Suprapubic skin (tissue), 4 donors: ENCODE measurements around the gene TOR4A. TPM values are rescaled to one million over a fixed set of nuclear protein-coding genes. Genes with fewer than 3 reads are reported as not detected.

Experiments used
- DNase-seq, 2 donors: peaks; one replicate each; pipeline ENCODE4 v3.0.0-alpha.2; 2019; ENCODE audit warnings: low spot score in 2 of 2
- H3K27ac ChIP-seq: fragments of 200-600 bp; sonication (generic); one replicate; pipeline ENCODE4 v1.5.1; 2019
- H3K27me3 ChIP-seq: fragments of 200-600 bp; sonication (generic); one replicate; pipeline ENCODE4 v1.5.1; 2019
- H3K36me3 ChIP-seq: fragments of 200-600 bp; sonication (generic); one replicate; pipeline ENCODE4 v1.5.1; 2019
- H3K4me1 ChIP-seq: fragments of 200-600 bp; sonication (generic); one replicate; pipeline ENCODE4 v1.5.1; 2019
- H3K4me3 ChIP-seq: fragments of 200-600 bp; sonication (generic); one replicate; pipeline ENCODE4 v1.5.1; 2019; ENCODE audit warnings: mild to moderate bottlenecking
- H3K9me3 ChIP-seq: fragments of 200-600 bp; sonication (generic); one replicate; pipeline ENCODE4 v1.5.1; 2019
- EP300 ChIP-seq: sonication (generic); formaldehyde crosslinking; IDR thresholded peaks from one replicate; pipeline ENCODE4 v1.6.1; 2017; ENCODE audit warnings: antibody characterized with exemption
- POLR2A ChIP-seq, 2 donors: fragments of 450-650 bp; IDR thresholded peaks; one replicate each; pipeline ENCODE4 v1.6.1; 2017; ENCODE audit warnings: antibody characterized with exemption in 2 of 2, mild to moderate bottlenecking in 2 of 2, moderate library complexity in 2 of 2
- POLR2AphosphoS5 ChIP-seq, 3 donors: sonication (generic); formaldehyde crosslinking; IDR thresholded peaks; one replicate each; pipeline ENCODE4 v1.6.1; 2017; ENCODE audit warnings: antibody characterized with exemption in 3 of 3
- WGBS: methylation state at CpG from one replicate; pipeline ENCODE4 v1.1.5; 2018; 5-methylcytosine and 5-hydroxymethylcytosine counted together
- total RNA-seq, 4 donors: library from RNA; depleted of rRNA; stranded (reverse); fragments of >200 nt; gene quantifications; one replicate each; pipeline ENCODE4 v1.1.0, GENCODE V29; 2016
- TF ChIP-seq, protein P1 (sequence below), 2 donors: fragments of 200-600 bp in 1 of 2; fragments of 450-650 bp in 1 of 2; sonication (generic) in 1 of 2; IDR thresholded peaks; one replicate each; pipeline ENCODE4 v1.5.1; 2016 to 2019; ENCODE audit warnings: antibody characterized with exemption in 2 of 2, mild to moderate bottlenecking in 1 of 2, moderate library complexity in 1 of 2

TOR4A gene
- total RNA-seq, 4 donors from 2014 or later, result 3.5 to 9.2 (median 4.4) TPM

DNA sequence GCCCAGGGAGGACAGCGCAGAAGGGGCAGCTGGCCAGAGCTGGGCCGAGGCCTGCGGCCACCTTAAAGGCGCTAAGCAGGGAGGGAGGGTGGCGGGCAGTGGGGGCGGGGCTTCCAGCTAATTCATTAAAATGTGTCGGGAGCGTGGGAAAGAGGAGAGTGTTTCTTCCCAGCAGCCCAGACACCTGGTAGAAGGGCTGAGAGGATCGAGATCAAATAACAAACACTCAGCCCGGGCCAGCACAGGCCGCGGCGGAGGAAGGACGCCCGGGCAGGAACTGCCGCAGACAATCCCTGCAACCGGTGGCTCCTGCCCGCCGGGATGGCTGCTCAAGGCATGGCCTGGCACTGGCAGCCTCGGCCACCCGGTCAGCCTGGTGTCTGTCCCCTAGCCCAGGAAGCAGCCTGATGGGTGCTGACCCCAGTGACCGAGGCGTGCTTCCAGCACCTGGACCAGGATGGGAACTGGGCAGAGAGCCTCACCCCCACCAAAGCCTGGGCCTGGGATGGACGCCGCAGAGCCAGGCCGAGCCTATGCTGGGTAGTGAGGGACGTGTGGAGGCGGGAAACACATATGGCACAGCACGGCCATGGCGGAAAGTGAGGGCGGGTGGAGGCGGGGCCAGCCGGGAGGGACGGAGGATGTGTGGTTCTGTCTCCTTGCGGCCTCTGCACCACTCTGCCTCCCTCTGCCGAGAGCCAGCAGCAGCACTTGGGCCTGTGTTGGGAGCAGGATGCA, 27.7 kb downstream of the TOR4A start:
- WGBS, result 14% methylated on average over 22 of the region's 36 CpGs
- no peak for TF ChIP-seq POLR2A (IDR thresholded peaks at IDR 0.05)
- TF ChIP-seq, protein P1, sequence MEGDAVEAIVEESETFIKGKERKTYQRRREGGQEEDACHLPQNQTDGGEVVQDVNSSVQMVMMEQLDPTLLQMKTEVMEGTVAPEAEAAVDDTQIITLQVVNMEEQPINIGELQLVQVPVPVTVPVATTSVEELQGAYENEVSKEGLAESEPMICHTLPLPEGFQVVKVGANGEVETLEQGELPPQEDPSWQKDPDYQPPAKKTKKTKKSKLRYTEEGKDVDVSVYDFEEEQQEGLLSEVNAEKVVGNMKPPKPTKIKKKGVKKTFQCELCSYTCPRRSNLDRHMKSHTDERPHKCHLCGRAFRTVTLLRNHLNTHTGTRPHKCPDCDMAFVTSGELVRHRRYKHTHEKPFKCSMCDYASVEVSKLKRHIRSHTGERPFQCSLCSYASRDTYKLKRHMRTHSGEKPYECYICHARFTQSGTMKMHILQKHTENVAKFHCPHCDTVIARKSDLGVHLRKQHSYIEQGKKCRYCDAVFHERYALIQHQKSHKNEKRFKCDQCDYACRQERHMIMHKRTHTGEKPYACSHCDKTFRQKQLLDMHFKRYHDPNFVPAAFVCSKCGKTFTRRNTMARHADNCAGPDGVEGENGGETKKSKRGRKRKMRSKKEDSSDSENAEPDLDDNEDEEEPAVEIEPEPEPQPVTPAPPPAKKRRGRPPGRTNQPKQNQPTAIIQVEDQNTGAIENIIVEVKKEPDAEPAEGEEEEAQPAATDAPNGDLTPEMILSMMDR (IDR thresholded peaks at IDR 0.05), result peak in 1 of 2 donors; percentile 6
- Histone ChIP-seq H3K27ac (peak overlapping the region; percentile 86), H3K4me3 (peak overlapping the region; percentile 30), H3K9me3 (no peaks in the 10 kb centered on the region), H3K4me1 (peaks cover 79% of the 10 kb centered on the region), H3K27me3 (peaks cover 15% of the 10 kb centered on the region), H3K36me3 (no peaks in the 10 kb centered on the region)
- DNase-seq, result peak; percentile 77 to 85

DNA sequence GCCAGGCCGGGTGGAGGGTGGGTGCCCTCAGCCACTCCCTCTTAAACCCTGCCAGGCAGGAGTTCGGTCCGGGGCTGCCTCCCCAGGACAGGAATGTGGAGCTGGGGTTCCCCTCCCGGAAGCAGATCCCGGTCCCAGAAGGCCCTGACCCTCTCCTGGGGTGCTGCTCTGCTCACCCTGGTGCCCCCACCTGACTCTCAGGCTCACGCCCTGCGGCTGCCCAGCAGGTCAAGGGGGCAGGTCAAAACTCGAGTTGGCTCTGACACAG, 28.2 kb downstream of the TOR4A start:
- TF ChIP-seq POLR2AphosphoS5 (IDR thresholded peaks at IDR 0.05) (no peak), POLR2A (IDR thresholded peaks at IDR 0.05) (no peak), EP300 (no peak)
- TF ChIP-seq, protein P1 (IDR thresholded peaks at IDR 0.05), result no peak
- 23% methylated on average over 4 of the region's 8 CpGs for WGBS
- no peaks in the 10 kb centered on the region for H3K36me3 ChIP-seq
- H3K27ac ChIP-seq, result peak overlapping the region; percentile 86
- H3K9me3 ChIP-seq, result no peaks in the 10 kb centered on the region
- DNase-seq, result no peak
- H3K4me3 ChIP-seq, result peak overlapping the region; percentile 30
- H3K27me3 ChIP-seq, result peaks cover 15% of the 10 kb centered on the region
- H3K4me1 ChIP-seq, result peaks cover 79% of the 10 kb centered on the region

DNA sequence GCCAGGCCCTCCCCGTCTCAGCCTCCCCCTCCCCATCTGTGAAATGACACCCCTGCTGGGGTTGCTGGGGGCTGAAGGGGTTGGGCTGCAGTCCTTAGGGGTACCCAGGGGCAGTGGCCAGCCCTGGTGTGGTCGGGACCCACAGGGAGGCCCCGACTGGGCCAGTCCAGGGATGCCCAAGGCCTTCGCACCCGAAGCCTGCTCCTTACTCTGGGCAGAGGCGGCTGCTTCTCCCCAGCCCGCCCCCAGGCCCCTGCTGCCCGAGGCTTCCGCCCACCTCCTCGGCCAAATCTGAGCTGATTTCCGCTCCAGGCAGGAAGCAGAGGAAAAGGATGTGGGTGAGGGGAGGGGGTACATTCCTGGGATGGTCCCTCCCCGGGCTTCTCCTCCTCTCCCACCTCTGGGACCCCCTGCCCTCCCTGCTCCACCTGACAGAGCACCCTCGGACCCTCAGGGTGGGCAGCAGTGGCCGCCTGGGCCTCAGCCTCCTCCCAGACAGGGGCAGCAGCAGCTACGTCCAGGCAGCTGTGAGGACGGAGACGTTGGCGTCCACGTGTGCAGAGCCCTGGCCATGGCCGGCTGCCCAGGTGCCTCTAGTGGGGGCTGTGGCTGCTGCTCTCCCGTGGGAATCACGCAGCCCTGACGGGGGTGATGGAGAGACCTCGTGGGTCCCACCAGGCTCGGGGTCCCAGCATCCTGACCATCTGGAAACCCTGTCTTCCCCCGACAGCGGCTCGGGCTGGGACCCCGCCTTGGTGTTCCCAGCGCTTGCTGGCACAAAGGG, 28.7 kb downstream of the TOR4A start:
- no peak for TF ChIP-seq POLR2AphosphoS5 (IDR thresholded peaks at IDR 0.05)
- peak overlapping the region; percentile 30 for H3K4me3 ChIP-seq
- 25% methylated on average over 16 of the region's 30 CpGs for WGBS

DNA sequence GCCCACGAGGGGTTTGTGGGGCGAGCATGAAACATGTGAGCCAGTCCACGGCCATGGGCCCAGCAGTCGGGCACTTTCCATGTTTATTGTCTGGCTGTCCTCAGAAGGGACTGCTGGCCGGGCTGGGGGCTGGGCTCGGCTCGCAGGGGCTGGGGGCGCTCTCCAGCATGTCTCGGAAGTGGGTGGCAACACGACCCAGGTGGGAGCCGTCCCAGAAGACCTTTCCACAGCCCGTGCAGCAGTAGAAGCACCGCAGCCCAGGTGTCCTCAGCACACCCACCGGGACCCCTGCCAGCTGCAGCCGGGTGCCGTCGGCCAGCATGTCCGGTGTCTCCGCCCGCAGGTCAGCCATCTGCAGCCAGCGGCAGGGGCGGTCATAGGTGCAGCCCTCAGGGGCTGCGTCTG, 29.3 kb downstream of the TOR4A start:
- no peaks in the 10 kb centered on the region for H3K9me3 ChIP-seq
- H3K27me3 ChIP-seq, result peaks cover 9% of the 10 kb centered on the region
- H3K27ac ChIP-seq, result no peak overlapping the region
- H3K4me3 ChIP-seq, result peak overlapping the region; percentile 30
- H3K4me1 ChIP-seq, result peaks cover 81% of the 10 kb centered on the region
- 30% methylated on average over 10 of the region's 23 CpGs for WGBS
- DNase-seq, result peak; percentile 75 to 79
- no peaks in the 10 kb centered on the region for H3K36me3 ChIP-seq
- TF ChIP-seq EP300, result no peak
- no peak for TF ChIP-seq POLR2AphosphoS5 (IDR thresholded peaks at IDR 0.05)

More for the DNA sequence above, 28.7 kb downstream of the TOR4A start:
- Histone ChIP-seq H3K9me3 (no peaks in the 10 kb centered on the region), H3K27me3 (peaks cover 11% of the 10 kb centered on the region), H3K27ac (peak overlapping the region; percentile 86), H3K36me3 (no peaks in the 10 kb centered on the region), H3K4me1 (peaks cover 79% of the 10 kb centered on the region)
- peak; percentile 69 to 75 for DNase-seq

DNA sequence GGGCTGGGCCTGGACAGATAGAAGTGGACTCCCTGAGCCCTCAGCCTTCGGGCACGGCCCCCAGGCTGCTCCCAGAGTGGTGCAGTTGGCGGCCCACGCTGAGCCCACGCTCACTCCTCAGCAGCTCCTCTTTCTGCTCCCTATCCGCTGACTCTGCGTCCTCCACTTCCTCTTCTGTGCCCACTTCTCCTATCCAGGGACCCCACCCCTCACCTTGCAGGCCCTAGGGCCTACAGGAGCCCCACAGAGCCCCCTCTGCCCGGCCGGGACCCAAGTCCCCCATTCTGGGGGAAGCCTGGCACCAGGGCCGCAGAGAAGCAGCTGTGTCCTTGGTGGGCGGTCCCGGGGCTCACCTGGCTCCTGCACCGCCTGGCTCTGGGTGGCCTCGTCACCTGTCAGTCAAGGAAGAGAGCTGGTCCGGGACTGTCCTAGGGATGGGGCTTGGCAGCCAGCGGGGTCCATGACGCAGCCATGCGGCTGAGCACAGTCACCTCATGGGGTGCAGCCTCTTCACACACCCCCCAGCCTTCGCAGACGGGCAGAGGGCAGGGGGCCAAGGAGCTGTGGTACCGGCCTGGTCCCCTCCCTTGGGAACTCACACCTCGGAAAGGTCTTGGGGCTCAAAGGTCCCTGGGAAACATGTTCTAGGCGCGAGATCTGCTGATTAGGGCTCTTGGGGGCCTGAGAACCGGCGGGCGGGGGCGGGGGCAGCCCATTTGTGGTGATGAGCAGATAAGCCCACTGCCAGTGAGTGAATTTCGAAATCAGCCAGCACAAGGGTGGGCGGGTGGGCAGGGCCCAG, 29.9 kb downstream of the TOR4A start:
- TF ChIP-seq EP300 (no peak), POLR2AphosphoS5 (IDR thresholded peaks at IDR 0.05) (no peak), POLR2A (IDR thresholded peaks at IDR 0.05) (no peak)
- TF ChIP-seq, protein P1 (IDR thresholded peaks at IDR 0.05), result no peak
- Histone ChIP-seq H3K9me3 (no peaks in the 10 kb centered on the region), H3K4me3 (peak overlapping the region; percentile 30), H3K4me1 (peaks cover 86% of the 10 kb centered on the region), H3K27ac (no peak overlapping the region), H3K36me3 (no peaks in the 10 kb centered on the region), H3K27me3 (peaks cover 9% of the 10 kb centered on the region)
- DNase-seq, result peak; percentile 69 to 78
- WGBS, result 39% methylated on average over 5 of the region's 30 CpGs
